ENCODE data around the gene USP48.
"Not testable (repeated sequence)": the region's sequence is repeated elsewhere in the genome, so short reads cannot be mapped to it uniquely, and the experiment has no call there.

The USP48 gene

GRCh38 chr1:21691739-21692138 is 91.2 kb downstream of the USP48 start:
- DNase-seq (ENCODE audit: low read depth) = no peak

- DNase-seq (ENCODE audit: low read depth) = no peak
These were observed 93.1 kb downstream of the USP48 start for GRCh38 chr1:21689661-21690372.

GRCh38 chr1:21687081-21687529 is 95.8 kb downstream of the USP48 start:
- no peak for DNase-seq (ENCODE audit: low read depth)

GRCh38 chr1:21685946-21686678 is 96.8 kb downstream of the USP48 start:
- no peak for DNase-seq (ENCODE audit: low read depth)

- no peak for DNase-seq (ENCODE audit: low read depth)
These were observed 101.5 kb downstream of the USP48 start for GRCh38 chr1:21681426-21681825.

GRCh38 chr1:21680918-21681317 is 102.0 kb downstream of the USP48 start:
- DNase-seq (ENCODE audit: low read depth) = peak; percentile 83

DNA sequence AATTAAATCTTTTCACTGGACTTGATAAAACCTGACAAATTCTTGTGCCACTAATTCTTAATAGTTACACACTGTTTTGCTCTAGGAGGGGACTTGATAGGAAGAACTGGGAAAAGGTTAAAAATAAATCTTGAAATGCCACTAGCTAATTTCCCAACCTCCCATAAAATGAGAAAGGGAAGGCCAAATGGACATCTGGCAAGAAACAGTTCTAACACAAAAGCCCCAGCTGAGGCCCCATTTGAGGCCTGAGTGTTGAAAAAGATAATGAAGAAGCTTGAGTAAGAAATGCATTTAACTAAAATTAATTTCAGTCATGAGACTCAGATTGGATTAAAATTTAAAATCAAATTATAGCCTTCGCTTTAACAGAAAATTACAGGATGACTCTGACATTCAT is 102.6 kb downstream of the USP48 start:
- DNase-seq (ENCODE audit: low read depth) = no peak

- no peak for DNase-seq (ENCODE audit: low read depth)
These were observed 105.8 kb downstream of the USP48 start for GRCh38 chr1:21677168-21677567.

GRCh38 chr1:21674957-21675356 is 108.0 kb downstream of the USP48 start:
- peak; percentile 51 for DNase-seq (ENCODE audit: low read depth)

DNA sequence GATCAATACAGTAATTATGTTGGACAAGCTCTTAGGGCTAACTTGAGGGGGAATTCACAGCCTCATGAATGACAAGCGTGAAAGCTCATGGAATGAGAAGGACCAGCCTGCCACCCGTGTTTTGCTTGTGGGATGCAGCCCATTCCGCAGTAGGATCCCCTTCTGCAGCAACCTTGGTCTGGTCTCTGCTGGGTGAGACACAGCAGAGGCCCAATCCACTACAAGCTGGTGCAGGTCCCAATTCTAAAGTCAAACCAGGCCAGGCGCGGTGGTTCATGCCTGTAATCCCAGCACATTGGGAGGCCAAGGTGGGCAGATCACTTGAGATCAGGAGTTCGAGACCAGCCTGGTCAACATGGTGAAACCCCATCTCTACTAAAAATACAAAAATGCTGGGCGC is 109.1 kb downstream of the USP48 start:
- DNase-seq (ENCODE audit: low read depth) = not testable (repeated sequence)

- peak; percentile 87 for DNase-seq (ENCODE audit: low read depth)
These were observed 109.6 kb downstream of the USP48 start for GRCh38 chr1:21673277-21673780.

DNA sequence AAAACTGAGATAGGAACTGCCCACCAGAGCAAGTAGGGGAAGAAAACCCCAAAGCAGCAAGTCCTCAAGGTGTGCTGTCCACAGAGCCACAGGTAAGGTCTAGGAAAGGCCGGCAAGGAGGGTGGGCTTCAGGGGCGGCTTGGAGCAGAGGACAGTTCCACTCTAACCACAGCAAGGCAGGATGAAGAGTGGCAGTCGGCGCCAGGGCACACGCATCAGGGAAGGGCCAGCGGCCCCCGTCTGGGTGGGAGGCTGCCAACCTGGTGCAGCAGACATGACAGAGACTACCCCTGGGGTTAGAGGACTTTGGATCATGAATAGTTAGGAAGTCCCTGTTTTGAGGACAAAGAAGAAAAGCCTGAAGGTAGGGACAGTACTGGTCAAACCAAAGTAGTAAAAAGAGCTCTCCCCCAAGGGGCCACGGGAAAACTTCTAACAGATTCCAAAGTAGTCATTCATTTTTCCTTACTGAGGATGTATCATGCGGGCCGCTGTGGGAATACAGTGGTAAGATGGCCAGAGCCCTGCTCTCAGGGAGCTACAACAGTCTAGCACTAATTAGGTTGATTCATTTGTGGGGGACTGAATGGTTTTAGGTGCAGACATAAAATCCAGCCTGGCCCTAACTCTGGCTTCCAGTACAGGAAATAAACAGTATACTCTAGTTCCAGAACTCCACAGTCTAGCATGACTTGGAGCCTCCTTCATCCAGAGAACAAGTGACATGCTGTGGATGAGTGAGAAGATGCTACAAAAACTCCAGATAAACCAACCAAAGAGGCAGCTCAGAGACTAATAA is 110.3 kb downstream of the USP48 start:
- DNase-seq (ENCODE audit: low read depth) = peak; percentile 75

GRCh38 chr1:21671915-21672314 is 111.0 kb downstream of the USP48 start:
- no peak for DNase-seq (ENCODE audit: low read depth)

GRCh38 chr1:21670956-21671902 is 111.7 kb downstream of the USP48 start:
- peak; percentile 7 for DNase-seq (ENCODE audit: low read depth)

GRCh38 chr1:21670059-21670881 is 112.7 kb downstream of the USP48 start:
- DNase-seq (ENCODE audit: low read depth) = no peak

DNA sequence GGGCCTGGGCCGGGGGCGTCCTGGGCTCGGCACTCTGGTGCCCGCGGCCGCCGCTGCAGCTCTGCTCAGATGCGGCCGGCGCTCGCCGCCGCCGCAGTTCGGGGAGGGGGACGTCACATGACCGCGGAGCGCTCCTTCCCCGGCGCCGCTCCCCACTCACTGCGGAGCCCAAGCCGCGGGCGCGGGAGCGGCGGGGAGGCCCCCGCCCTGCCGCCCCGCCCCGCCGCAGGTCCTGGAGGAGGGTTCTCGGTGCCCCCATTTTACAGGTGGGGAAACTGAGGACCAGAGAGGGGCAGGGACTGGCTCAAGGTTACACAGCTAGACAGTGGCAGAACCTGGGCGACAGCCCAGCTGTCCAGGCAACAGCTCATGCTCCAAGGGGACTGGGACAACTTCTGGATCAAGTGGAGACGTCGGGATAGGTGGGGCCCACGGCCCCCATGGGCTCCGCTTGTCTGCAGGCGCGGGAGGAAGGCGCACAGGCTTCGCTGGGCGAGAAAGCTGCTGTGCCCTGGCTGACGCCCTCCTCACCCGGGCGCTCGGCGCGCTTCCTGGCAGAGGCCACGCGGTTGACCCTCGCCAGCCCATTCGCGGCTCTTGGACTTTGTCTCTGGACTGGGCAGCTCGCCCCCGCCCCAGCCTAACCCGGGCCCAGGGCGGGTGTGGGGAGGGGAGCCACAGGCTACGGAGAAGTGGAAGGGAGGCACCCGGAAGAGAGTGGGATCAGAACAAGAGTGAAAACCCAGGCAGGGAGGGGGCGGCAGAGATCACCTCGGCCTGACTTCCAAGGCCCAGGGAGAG is 113.5 kb downstream of the USP48 start, which contains the start of gene RAP1GAP:
Gene RAP1GAP (minus strand): TSS at position 100 of the 801 bp plus-strand sequence. CDS start 49,325 bp downstream, outside the sequence.
- DNase-seq (ENCODE audit: low read depth) = peak; percentile 13

- DNase-seq (ENCODE audit: low read depth) = no peak
These were observed 114.0 kb downstream of the USP48 start for GRCh38 chr1:21668951-21669257.

DNA sequence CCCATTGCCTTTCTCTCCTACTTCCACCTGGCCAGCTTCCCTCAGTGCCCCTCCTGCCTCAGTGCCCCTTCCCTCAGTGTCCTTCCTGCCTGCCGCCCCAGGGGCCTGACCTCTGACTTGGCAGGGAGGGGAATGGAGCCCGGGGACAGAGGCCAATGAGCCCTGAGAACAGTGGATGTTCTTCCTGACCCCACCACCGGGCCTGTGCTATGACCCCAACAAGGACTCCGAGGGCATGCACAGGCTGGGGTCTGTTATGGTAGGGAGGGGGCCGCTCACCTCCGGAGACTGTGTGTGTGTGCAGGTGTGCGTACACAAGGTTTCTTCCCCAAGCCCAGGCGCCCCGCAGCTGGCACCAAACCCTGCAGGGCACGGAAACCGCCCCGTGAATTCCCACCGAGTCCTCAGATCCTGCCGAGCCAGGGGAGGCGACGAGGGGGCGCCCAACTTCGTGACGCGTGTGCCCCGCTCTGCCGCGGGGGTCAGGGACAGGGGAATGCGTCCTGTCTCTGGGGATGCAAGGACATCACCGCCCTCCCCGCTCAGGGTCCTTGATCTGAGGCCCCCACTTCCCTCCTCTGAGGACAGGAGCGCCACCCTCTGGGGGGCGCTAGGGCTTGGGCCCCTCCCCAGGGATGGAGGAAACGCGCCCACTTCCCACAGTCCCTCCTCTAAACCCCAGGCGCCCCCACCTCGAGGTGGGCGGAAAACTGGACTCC is 114.6 kb downstream of the USP48 start:
- DNase-seq (ENCODE audit: low read depth) = no peak
